ENCODE data around the gene ADK.
"Not testable (repeated sequence)": the region's sequence is repeated elsewhere in the genome, so short reads cannot be mapped to it uniquely, and the experiment has no call there.

Gene ADK

DNA sequence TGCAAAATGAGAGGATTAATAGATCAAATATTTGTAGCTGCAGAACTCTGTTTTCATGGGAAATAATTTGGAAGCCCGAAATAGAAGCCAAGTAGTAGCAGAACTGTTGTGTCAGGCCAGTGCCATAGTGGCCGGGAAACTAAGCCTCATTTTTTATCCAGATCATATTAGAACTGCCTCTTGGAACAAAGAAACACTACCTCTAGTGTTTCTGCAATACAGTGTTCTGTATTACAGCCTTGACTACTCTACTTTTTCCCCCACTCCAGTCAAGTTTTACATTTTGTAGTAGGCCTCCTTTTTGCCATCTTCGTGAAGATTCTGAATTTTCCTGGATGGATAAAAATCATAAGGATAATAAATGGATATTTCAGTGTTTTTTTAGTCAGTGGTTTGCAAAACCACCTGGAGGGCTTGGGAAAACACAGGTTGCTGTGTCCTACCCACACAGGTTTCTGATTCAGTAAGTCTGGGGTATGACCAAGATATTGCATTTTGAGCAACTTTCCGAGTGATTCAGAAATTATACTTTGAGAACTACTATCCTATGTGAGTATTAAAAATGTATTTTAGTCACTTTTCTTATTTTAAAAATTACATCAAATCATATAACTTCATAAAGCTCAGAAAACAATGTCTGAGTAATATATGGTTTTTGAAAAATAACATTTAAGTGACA is 349.1 kb downstream of the ADK start:
- DNase-seq = no peak

DNA sequence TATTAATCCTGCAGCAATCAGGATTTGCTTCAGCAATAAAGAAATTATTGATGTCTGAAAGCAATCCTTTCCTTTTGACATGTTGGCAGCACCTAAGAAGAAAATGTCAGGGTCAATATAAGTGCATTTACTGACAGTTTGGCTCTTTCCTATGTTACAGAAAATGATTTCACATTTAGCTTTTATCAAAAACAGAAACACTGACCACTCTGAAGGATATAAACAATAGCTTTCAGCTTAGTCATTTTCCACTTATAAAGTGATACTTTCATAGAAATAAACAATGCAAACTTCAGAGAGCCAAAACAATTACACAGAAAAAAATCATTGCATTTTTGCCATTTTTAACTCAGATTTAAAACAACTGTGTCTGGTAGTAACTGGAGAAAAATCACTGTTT is 349.8 kb downstream of the ADK start:
- no peak for DNase-seq

DNA sequence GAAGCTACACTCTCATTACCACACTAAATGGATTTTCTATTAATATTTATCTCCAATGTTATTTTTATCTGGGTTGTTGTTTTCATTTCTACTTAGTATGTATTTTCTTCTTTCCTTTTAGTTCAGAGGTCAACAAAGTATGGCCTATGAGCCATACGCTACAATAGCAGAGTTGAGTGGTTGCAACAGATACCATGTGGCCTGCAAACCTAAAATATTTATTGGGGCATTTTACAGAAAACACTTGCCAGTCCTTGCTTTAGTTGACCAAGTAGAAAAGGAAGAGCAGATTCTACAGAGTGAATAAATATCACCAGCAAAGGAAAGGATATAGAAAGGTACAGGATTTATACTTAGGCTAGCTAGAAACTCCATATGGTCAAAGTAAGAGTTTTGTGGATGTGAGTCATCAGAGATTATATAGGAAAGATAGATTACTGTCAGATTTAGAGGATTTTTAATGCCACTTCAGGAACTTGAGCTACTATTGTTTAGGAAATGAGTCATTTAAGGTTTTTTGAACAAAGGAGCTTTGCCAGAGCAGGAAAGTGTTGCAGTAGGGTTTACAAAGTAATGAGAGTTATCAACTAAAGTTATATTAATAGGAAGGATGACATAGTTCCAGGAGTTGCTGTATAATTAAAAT is 352.1 kb downstream of the ADK start:
- no peak for DNase-seq

DNA sequence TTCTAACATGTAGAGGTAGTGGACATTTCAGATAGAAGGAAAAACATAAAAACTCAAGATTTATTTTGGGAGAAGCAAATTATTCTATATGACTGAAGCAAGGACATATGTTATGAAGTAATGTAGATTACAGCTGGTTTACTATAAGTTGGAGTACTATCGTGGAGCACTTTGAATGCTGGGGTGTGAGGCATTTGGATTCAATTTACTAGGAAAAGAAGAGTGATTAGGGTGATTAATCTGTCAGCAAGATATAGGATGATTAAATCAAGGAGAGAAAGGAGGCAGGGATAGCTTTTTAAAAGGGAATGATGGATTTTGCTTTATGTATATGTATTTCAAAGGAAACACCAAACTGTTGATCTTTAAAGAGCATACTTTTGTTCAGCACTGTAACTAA is 356.9 kb downstream of the ADK start:
- DNase-seq = no peak

DNA sequence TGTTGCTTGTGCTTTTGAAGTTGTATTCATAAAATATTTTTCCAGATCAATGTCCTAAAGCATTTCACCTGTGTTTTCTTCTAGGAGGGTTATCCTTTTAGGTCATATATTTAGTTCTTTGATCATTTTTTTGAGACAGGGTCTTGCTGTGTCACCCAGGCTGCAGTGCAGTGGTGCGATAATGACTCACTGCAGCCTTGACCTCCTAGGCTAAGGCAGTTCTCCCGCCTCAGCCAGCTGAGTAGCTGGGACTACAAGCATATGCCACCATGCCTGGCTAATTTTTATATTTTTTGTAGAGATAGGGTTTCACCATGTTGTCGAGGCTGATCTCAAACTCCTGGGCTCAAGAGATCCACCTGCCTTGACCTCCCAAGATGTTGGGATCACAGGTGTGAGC is 359.6 kb downstream of the ADK start:
- no peak for DNase-seq

DNA sequence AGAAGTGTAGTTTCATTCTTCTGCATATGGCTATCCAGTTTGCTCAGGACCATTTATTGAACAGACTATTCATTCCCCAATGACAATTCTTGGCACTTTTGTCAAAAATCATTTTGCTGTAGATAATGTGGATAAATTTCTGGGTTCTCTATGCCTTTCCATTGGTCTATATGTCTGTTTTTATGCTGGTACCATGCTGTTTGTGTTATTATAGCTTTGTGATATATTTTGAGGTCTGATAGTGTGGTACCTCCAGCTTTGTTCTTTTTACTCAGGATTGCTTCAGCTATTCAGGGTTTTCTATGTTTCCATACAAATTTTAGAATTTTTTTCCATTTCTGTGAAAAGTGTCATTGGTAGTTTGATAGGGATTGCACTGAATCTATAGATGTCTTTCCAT is 360.0 kb downstream of the ADK start:
- no peak for DNase-seq

DNA sequence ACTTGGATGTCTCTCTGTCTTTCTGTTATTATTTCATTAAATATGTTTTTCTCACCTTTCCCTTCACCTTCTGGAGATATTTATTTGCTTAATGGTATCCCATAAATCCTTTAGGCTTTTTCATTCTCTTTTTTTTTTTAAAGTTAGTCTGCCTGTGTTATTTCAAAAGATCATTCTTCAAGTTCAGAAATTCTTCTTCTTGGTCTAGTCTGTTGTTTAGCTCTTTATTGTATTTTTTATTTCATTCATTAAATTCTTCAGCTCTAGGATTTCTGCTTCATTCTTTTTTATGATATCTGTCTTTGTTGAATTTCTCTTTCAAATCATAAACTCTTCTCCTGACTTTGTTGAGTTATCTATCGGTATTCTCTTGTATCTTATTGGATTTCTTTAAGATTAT is 363.3 kb downstream of the ADK start:
- DNase-seq = no peak

DNA sequence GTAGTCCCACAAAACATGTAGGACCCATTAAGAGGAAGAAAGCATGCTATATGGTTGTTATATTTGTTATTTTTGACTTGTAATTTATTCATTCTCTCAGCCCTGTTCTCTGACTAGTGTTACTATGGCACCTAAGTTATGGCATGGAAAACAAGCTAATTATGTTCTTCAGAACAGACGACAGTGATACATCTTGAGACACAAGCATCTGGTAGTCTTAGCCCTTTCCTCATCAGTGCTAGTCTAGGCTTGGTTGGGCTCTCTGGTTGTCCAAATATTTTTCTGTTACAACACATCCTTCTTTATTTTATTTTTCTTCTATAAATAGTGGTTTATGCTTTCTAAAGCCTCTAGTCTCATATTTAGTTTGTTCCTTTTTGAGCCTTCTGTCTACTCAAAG is 367.0 kb downstream of the ADK start:
- DNase-seq = no peak

DNA sequence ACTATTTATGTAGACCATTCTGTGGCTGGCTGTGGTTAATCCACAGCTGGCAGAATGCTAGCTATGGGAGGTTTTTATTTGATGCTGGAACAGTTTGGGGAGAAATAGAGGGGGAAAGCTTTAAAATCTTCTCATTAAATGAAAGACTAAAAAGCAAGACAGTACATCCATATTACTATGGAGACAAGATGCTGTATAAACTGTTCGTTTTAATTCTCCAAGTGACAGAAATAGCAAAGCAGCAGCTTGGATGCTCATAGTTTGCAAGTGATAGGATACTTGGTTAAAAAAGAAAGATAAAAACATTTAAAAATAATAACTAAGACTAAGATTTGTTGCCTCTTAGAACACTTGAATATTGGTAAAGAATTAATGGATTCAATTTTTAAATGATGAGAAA is 370.5 kb downstream of the ADK start:
- DNase-seq = no peak

DNA sequence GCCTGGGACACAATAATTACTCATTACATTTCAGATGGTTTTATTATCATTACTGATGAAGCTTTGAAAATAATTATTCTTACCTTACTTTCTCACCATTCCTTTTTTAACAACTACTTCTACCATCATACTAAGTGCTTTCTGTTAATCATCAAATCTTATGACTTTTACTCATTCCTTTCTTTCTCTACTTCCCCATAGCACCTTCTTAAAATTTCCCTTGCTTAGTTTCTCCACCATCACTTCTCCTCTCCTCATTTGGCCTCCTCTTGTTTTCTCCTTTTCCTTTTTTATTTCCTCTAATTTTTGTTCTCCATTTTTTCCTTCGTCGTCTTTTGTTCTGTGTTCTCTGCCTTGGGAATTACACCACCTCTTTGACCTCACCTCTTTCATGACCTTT is 372.2 kb downstream of the ADK start:
- no peak for DNase-seq

DNA sequence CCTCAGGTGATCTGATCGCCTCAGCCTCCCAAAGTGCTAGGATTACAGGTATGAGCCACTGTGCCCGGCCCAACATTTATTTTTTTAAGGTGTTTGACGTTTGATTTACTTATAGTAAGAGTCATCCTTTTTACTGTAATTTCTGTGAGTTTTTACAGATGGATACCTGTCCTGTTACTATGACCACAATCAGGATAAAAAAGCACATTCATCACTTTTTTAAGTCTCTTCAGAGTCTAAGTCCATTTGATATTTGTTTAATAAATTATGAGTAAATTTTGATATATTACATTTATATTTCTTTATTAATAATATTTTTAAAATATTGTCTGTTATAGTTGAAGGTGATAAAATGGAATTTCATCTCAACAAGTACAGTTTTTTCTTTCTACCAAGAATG is 374.9 kb downstream of the ADK start:
- no peak for DNase-seq

DNA sequence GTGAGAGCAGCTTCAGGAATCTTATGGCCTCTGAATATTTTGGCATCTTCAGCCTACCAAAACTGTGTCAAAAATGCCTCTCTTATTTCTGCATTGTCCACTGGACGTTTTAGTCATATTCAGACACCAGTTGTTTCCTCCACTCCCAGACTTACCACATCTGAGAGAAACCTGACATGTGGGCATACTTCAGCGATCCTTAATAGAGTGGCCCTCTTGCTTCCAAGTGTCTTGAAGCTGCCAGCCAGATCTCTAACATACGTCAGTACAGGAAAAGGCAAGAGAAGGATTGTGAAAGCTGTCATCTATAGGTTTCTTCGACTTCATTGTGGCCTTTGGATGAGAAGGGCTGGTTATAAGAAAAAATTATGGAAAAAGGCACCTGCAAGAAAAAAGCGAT is 376.6 kb downstream of the ADK start:
- DNase-seq = not testable (repeated sequence)

DNA sequence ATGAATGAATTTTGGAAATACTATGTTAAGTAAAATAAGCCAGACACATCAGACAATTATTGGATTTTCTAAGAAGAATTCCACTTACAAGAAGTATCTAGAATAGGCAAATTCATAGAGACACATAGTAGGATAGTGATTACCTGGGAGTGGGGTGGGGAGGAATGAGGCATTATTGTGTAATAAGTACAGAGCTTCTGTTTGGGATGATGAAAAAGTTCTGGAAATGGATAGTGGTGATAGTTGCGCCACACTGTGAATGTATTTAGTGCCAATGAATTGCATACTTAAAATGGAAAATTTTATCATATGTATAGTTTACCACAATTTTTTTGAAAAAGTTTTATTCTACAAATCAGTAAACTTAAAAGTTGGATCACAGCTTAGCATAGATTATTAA is 378.2 kb downstream of the ADK start:
- DNase-seq = no peak

DNA sequence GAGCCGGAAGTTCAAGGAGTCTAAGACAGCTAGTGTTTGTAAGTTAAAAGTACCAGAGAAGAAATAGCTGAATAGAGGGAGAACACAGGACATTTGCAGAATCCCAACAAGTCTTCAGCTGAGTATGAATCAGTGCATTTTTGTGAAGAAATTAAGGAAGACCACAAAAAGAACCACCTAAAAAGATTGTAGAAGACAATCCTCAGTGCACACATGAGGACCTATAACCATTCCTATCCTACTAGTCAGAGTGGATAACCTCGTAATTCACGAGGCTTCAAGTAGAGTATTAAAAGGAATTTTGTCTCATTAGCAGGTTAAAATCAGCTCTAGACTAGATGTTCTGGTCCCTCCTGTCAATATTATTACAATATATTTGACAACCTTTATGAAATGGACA is 380.0 kb downstream of the ADK start:
- DNase-seq = no peak

DNA sequence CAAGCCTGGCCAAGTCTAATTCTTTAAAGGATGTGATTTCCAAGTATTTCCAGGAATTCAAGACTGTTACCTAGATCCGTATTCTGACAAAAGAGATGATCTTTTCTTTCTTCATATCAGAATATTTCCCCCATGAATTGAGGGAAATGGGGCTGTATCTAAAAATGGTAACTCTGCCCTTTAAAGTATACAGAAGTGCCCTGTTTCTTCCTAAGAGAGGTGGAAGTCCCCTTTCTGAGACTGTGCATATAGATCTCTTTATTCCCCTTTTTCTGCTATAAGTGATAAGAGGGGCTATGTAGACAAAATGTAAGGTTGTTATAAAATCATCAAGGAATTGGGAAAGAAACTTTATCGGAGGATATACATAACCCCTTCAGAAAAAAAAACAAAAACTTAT is 388.3 kb downstream of the ADK start:
- no peak for DNase-seq

DNA sequence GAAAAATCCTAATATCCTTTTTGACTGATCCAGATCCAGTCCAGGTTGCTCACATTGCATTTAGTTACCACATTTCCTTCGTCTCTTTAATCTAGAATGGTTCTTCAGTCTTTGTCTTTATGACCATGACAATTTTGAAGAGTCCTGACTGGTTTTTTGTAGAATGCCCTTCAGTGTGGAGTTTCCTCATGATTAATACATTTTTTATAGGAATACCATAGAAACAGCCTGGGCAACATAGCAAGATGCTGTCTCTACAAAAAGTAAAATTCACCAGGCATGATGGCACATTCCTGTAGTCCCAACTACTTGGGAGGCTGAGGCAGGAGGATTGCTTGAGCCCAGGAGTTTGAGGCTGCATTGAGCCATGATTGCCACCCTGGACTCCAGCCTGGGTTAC is 390.4 kb downstream of the ADK start:
- DNase-seq = no peak

DNA sequence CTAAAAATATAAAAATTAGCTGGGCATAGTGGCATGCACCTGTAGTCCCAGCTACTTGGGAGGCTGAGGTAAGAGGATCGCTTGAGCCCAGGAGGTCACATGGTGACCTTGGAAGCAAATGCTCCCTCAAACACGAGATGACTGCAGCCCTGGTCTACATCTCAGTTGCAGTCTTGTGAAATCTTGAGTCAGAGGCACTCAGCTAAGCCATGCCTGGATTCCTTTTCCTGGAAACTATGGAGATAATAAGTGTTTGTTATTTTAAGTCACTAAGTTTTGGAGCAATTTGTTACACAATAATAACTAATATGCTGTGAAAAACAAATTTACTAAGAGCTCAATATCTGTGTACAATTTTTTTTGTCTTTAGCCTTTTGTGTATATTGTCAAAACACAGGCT is 391.1 kb downstream of the ADK start:
- DNase-seq = no peak

DNA sequence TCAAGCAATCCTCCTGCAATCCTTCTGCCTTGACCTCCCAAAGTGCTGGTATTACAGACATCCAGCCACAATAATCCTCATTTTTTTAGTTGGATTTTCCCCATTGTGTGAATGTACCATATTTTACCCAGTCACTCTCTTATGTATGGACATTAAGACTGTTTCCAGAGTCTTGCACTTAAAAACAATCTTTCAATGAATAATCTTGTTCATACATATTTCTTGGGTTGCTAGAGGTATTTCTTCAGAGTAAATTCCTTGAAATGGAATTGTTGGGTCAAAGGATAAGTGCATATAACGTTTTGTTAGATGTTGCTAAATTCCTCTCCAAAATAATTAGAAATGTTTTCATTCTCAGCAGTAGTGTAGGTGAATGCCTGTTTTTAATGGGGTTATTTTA is 392.3 kb downstream of the ADK start:
- no peak for DNase-seq

DNA sequence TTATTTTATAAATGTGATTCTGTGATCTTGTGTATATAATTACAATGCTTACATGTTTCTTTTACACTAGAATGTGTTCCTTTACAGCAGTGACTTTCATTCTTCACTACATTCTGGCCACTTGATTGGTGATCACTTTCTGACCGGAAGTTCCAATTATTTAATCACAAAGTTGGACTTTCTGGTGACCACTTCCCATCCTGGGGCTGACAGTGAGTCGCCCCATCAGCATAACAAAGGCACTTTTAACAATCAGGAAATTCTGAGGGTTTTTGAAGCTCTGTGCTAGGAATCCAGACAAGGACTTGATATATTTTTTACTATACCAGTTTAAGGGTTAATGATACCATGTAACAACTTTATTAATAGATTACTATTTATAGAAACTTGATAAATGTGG is 393.1 kb downstream of the ADK start:
- DNase-seq = no peak

DNA sequence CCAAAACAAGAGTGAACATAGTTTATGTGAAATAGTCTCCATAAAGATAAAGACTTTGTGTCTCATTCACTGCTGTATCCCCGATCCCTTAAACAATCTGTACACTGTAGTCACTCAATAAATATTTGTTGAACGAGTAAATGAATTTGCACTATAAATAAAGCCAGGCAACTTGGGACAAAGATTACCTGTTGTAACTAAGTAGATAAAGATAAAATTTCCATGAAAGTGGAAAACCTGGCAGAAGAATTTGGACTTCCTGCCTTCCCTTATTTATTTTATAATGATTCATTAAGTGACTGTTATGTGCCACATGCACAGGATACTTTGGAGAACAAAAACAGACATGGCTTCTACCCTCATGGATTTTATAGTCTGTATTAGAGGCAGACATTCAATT is 397.7 kb downstream of the ADK start:
- DNase-seq = no peak

DNA sequence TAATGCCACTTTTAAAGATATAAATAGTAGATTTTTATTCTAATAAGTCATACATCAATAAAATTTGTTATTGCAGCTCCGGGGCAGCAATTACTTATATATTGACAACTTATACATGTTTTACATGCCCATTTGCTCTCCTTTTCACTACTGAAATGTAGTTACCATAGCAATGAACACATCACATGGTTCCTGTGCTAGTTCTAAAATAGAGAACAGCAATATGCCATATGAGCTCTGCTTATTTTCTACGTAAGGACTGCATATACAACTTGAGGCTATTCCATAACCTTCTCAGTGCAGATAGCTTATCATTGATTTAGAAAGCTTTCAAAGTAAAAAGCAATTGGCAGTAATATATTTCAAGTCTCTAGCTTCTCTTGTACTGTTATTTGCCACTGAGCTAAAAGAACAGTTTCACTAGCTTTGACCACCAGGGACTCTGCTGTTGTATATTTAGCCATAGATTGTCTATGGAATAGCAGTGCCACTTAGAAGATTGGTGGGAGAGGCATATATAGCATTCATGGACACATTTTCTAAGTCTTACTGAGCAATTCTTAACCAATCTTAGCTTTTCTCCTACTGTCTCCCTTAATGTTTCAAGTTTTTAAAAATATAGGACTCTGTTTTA is 405.2 kb downstream of the ADK start:
- no peak for DNase-seq

DNA sequence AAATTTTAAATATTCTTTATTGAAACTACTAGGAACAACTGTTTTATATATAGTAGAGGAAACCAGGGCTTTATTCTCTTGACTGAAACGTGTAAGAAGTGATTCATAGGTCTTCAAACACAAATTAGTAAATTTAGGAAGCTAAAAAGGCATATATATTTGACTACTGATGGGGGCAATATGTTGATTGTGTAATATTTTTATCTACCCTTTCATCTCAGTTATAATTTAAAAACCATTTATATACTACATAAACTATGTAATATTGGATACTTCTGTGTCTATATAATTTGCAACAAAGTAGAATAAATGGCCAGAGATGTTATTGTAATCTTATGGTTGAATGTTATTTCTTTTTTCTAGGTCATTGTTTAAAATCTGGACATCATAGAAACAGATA is 406.1 kb downstream of the ADK start:
- DNase-seq = no peak

DNA sequence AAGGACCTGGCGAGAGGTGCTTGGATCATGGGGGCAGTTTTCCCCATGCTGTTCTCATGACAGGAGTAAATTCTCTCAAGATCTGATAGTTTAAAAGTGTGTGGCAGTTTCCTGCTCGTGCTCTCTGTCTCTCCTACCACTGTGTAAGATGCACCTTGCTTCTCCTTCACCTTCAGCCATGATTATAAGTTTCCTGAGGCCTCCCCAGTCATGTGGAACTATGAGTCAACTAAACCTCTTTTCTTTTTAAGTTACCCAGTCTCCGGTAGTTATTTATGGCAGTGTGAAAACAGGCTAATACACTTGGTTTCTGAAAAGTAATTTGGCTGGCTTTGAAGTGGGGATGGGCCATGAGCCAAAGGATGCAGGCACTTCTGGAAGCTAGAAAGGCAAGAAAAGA is 407.4 kb downstream of the ADK start:
- DNase-seq = no peak

DNA sequence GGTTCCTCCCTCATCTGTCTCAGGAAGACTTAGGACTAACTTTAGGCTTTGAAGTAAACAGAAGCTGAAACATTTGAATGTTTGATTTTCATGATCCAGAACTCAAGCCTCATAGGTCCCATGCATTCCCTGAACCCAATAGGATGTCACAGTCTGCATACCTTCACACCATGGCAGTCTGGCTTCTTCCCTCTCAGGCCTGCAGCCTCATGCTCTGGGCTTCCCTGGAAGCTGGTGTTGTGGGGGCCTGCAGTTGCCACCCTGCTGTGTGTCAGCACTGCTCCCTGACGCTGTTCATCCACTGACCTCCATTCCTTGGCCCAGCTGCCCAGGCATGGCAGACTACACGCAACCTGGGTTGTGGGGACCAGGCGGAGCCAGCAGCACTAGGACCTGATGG is 407.9 kb downstream of the ADK start:
- DNase-seq = no peak

DNA sequence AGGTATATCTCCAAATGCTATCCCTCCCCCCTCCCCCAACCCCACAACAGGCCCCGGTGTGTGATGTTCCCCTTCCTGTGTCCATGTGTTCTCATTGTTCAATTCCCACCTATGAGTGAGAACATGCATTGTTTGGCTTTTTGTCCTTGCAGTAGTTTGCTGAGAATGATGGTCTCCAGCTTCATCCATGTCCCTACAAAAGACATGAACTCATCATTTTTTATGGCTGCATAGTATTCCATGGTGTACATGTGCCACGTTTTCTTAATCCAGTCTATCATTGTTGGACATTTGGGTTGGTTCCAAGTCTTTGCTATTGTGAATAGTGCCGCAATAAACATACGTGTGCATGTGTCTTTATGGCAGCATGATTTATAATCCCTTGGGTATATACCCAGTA is 417.9 kb downstream of the ADK start:
- DNase-seq = not testable (repeated sequence)

Data from effector CD8-positive, alpha-beta T cell (primary cell).